Transverse colon (tissue), 4 donors: Measurements from ENCODE around the gene ODF4.

Source experiments
- EP300 ChIP-seq: sonication (generic); formaldehyde crosslinking; IDR thresholded peaks from one replicate; pipeline ENCODE4 v1.6.1; 2017; ENCODE audit warnings: antibody characterized with exemption, low read depth
- POLR2AphosphoS5 ChIP-seq, 3 donors: sonication (generic); formaldehyde crosslinking; IDR thresholded peaks; one replicate each; pipeline ENCODE4 v1.6.1; 2016; ENCODE audit warnings: antibody characterized with exemption in 3 of 3
- TF ChIP-seq, protein P1 (sequence below), 5 experiments: fragments of 200-600 bp in 3 of 5; fragments of 450-650 bp in 2 of 5; sonication (generic) in 3 of 5; IDR thresholded peaks; 1 replicate in 2 of 5; 2 replicates in 3 of 5; pipeline ENCODE4 v1.5.1; 2016 to 2017; ENCODE audit warnings: antibody characterized with exemption in 5 of 5, inconsistent platforms in 3 of 5, mild to moderate bottlenecking in 2 of 5, moderate library complexity in 1 of 5

DNA sequence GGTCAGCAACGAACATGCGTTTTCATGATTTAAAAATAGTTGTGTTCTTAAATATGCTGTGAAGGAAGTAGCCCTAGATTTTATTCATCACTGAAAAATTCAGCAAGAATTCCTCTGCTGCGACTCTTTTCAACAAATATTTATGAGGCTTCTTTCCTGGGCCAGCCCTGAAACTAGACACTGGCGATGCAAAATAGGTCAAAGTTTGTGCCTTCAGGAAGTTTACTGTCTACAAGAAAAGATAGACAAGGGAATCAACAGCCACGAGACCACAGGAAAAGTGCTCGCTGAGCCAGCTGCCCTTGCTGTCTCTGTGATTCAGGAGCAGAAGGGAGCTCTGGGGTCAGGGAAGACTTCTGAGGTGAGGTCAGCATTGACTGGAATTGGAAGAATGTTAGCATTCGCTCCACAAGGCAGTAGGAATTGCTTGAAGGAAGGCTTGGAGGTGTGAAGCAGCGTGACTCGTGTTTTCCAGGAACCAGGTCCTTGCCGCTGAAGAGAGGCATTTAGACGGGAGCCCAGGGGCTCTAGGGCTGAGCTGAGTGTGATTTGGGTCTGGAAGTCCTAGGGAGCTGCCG is 45.2 kb downstream of the ODF4 start:
- TF ChIP-seq, protein P1, sequence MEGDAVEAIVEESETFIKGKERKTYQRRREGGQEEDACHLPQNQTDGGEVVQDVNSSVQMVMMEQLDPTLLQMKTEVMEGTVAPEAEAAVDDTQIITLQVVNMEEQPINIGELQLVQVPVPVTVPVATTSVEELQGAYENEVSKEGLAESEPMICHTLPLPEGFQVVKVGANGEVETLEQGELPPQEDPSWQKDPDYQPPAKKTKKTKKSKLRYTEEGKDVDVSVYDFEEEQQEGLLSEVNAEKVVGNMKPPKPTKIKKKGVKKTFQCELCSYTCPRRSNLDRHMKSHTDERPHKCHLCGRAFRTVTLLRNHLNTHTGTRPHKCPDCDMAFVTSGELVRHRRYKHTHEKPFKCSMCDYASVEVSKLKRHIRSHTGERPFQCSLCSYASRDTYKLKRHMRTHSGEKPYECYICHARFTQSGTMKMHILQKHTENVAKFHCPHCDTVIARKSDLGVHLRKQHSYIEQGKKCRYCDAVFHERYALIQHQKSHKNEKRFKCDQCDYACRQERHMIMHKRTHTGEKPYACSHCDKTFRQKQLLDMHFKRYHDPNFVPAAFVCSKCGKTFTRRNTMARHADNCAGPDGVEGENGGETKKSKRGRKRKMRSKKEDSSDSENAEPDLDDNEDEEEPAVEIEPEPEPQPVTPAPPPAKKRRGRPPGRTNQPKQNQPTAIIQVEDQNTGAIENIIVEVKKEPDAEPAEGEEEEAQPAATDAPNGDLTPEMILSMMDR (IDR thresholded peaks at IDR 0.05): no peak
- TF ChIP-seq EP300: no peak
- no peak for TF ChIP-seq POLR2AphosphoS5 (IDR thresholded peaks at IDR 0.05)
